A673 (cell line): ENCODE results near the gene CASTOR2.

Source experiments
- EZH2 ChIP-seq: fragments of 200-600 bp; sonication (generic); IDR thresholded peaks from 2 replicates; pipeline ENCODE4 v1.6.1; 2017; ENCODE audit warnings: borderline replicate concordance, low read depth, mild to moderate bottlenecking, mixed read lengths, antibody characterized with exemption, low read length; ENCODE audit not compliant: poor library complexity, severe bottlenecking
- TF ChIP-seq, protein P1 (sequence below): fragments of 300-800, 200-600 bp; sonication (generic); conservative IDR thresholded peaks from 2 replicates; pipeline ENCODE4 v1.5.1; 2017; ENCODE audit warnings: low read depth, mild to moderate bottlenecking, antibody characterized with exemption, low read length, moderate library complexity, mixed read lengths

- TF ChIP-seq, protein P1, sequence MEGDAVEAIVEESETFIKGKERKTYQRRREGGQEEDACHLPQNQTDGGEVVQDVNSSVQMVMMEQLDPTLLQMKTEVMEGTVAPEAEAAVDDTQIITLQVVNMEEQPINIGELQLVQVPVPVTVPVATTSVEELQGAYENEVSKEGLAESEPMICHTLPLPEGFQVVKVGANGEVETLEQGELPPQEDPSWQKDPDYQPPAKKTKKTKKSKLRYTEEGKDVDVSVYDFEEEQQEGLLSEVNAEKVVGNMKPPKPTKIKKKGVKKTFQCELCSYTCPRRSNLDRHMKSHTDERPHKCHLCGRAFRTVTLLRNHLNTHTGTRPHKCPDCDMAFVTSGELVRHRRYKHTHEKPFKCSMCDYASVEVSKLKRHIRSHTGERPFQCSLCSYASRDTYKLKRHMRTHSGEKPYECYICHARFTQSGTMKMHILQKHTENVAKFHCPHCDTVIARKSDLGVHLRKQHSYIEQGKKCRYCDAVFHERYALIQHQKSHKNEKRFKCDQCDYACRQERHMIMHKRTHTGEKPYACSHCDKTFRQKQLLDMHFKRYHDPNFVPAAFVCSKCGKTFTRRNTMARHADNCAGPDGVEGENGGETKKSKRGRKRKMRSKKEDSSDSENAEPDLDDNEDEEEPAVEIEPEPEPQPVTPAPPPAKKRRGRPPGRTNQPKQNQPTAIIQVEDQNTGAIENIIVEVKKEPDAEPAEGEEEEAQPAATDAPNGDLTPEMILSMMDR = no peak
- TF ChIP-seq EZH2 = no peak
Observed at GRCh38 chr7:75042831-75043703, 78.6 kb downstream of the CASTOR2 start.
